ACC112 (cell line): ENCODE measurements around the gene SFXN3.

Source experiments
- H2AFZ ChIP-seq: fragments of 200-600 bp; sonication (generic); one replicate; pipeline ENCODE4 v1.6.0; 2017; ENCODE audit warnings: antibody characterized with exemption, low read length; ENCODE audit not compliant: unreplicated experiment
- H3K27ac ChIP-seq: fragments of 200-600 bp; sonication (generic); 2 replicates; pipeline ENCODE4 v1.5.1; 2014; ENCODE audit warnings: low read depth, mild to moderate bottlenecking, antibody characterized with exemption, low read length, moderate library complexity
- H3K27me3 ChIP-seq: fragments of 200-600 bp; sonication (generic); 2 replicates; pipeline ENCODE4 v1.6.1; 2014; ENCODE audit warnings: mild to moderate bottlenecking, antibody characterized with exemption, low read length, moderate library complexity, mixed read lengths; ENCODE audit not compliant: insufficient read depth
- H3K36me3 ChIP-seq: fragments of 200-600 bp; sonication (generic); 2 replicates; pipeline ENCODE4 v1.6.1; 2016; ENCODE audit warnings: mild to moderate bottlenecking, antibody characterized with exemption, low read length, moderate library complexity, mixed read lengths; ENCODE audit not compliant: insufficient read depth
- H3K4me1 ChIP-seq: fragments of 200-600 bp; sonication (generic); one replicate; pipeline ENCODE4 v1.6.1; 2016; ENCODE audit warnings: low read length, mixed read lengths; ENCODE audit not compliant: insufficient read depth, unreplicated experiment, control insufficient read depth
- H3K4me3 ChIP-seq: fragments of 200-600 bp; sonication (generic); 2 replicates; pipeline ENCODE4 v1.5.1; 2014; ENCODE audit warnings: mild to moderate bottlenecking, low read depth, low read length
- H3K79me2 ChIP-seq: fragments of 200-600 bp; sonication (generic); one replicate; pipeline ENCODE4 v1.6.0; 2016; ENCODE audit warnings: low read length; ENCODE audit not compliant: control insufficient read depth, unreplicated experiment, insufficient read depth

The SFXN3 gene

GRCh38 chr10:101000915-101001658 lies 29.9 kb upstream of the SFXN3 start:
- no peak overlapping the region for H2AFZ ChIP-seq
- peaks cover 42% of the 10 kb centered on the region for H3K79me2 ChIP-seq
- peaks cover 10% of the 10 kb centered on the region for H3K36me3 ChIP-seq
- peak overlapping the region; percentile 83 for H3K27ac ChIP-seq
- peaks cover 26% of the 10 kb centered on the region for H3K4me1 ChIP-seq
- peak overlapping the region; percentile 88 for H3K4me3 ChIP-seq
- H3K27me3 ChIP-seq: no peaks in the 10 kb centered on the region

- Histone ChIP-seq H3K79me2 (peaks cover 42% of the 10 kb centered on the region), H3K4me1 (peaks cover 21% of the 10 kb centered on the region)
Measured at GRCh38 chr10:101001659-101002035, 29.4 kb upstream of the SFXN3 start.

GRCh38 chr10:101002456-101002855 lies 28.6 kb upstream of the SFXN3 start:
- Histone ChIP-seq H3K79me2 (peaks cover 42% of the 10 kb centered on the region), H3K27me3 (no peaks in the 10 kb centered on the region), H3K27ac (no peak overlapping the region), H3K36me3 (peaks cover 14% of the 10 kb centered on the region), H2AFZ (no peak overlapping the region), H3K4me1 (peaks cover 27% of the 10 kb centered on the region), H3K4me3 (no peak overlapping the region; the same call in 1 of the 2 replicates)

More at GRCh38 chr10:101001659-101002035, 29.4 kb upstream of the SFXN3 start:
- Histone ChIP-seq H2AFZ (no peak overlapping the region), H3K27ac (peak overlapping the region; percentile 19), H3K36me3 (peaks cover 14% of the 10 kb centered on the region), H3K27me3 (no peaks in the 10 kb centered on the region), H3K4me3 (peak overlapping the region; percentile 88)

GRCh38 chr10:101003639-101004206 lies 27.3 kb upstream of the SFXN3 start:
- H3K79me2 ChIP-seq: peaks cover 42% of the 10 kb centered on the region
- H3K4me3 ChIP-seq: no peak overlapping the region
- no peak overlapping the region for H3K27ac ChIP-seq
- H3K27me3 ChIP-seq: no peaks in the 10 kb centered on the region
- peaks cover 35% of the 10 kb centered on the region for H3K4me1 ChIP-seq
- H3K36me3 ChIP-seq: peaks cover 14% of the 10 kb centered on the region
- H2AFZ ChIP-seq: no peak overlapping the region

GRCh38 chr10:101005361-101005760 lies 25.7 kb upstream of the SFXN3 start:
- Histone ChIP-seq H2AFZ (no peak overlapping the region), H3K79me2 (peaks cover 35% of the 10 kb centered on the region), H3K4me3 (no peak overlapping the region), H3K27ac (no peak overlapping the region), H3K27me3 (no peaks in the 10 kb centered on the region), H3K4me1 (peaks cover 35% of the 10 kb centered on the region), H3K36me3 (peaks cover 14% of the 10 kb centered on the region)

- Histone ChIP-seq H3K4me3 (no peak overlapping the region), H3K27ac (no peak overlapping the region), H2AFZ (no peak overlapping the region), H3K27me3 (no peaks in the 10 kb centered on the region), H3K79me2 (peaks cover 29% of the 10 kb centered on the region), H3K4me1 (peaks cover 33% of the 10 kb centered on the region), H3K36me3 (peaks cover 14% of the 10 kb centered on the region)
Measured at GRCh38 chr10:101005869-101006567, 25.0 kb upstream of the SFXN3 start.

GRCh38 chr10:101006593-101007098 lies 24.4 kb upstream of the SFXN3 start:
- H2AFZ ChIP-seq: no peak overlapping the region
- H3K4me1 ChIP-seq: peaks cover 28% of the 10 kb centered on the region
- 0 out of 2 replicates have a peak overlapping the region, but pooled peaks have one; percentile 46 for H3K27ac ChIP-seq
- no peak overlapping the region for H3K4me3 ChIP-seq
- peaks cover 14% of the 10 kb centered on the region for H3K36me3 ChIP-seq
- H3K27me3 ChIP-seq: no peaks in the 10 kb centered on the region
- peaks cover 23% of the 10 kb centered on the region for H3K79me2 ChIP-seq

- Histone ChIP-seq H3K4me3 (no peak overlapping the region), H3K27ac (peak overlapping the region; percentile 46; the same call in 1 of the 2 replicates), H3K4me1 (peaks cover 23% of the 10 kb centered on the region), H3K79me2 (peaks cover 17% of the 10 kb centered on the region), H3K36me3 (peaks cover 14% of the 10 kb centered on the region), H3K27me3 (no peaks in the 10 kb centered on the region), H2AFZ (no peak overlapping the region)
Measured at GRCh38 chr10:101007099-101007711, 23.8 kb upstream of the SFXN3 start.

- Histone ChIP-seq H3K79me2 (peaks cover 7% of the 10 kb centered on the region), H2AFZ (no peak overlapping the region), H3K36me3 (peaks cover 10% of the 10 kb centered on the region), H3K4me3 (no peak overlapping the region), H3K27me3 (no peaks in the 10 kb centered on the region), H3K27ac (no peak overlapping the region), H3K4me1 (peaks cover 21% of the 10 kb centered on the region)
Measured at GRCh38 chr10:101007915-101008822, 22.9 kb upstream of the SFXN3 start.
